ENCODE measurements around the gene ATG4B. TPM values are rescaled to one million over a fixed set of nuclear protein-coding genes. Genes with fewer than 3 reads are reported as not detected.

Gene ATG4B
- total and polyA plus RNA-seq, 2 of the 8 experiments (the other 6 are each of a cell fraction or from before 2014, with no cell fraction given): 103 to 155 TPM

DNA sequence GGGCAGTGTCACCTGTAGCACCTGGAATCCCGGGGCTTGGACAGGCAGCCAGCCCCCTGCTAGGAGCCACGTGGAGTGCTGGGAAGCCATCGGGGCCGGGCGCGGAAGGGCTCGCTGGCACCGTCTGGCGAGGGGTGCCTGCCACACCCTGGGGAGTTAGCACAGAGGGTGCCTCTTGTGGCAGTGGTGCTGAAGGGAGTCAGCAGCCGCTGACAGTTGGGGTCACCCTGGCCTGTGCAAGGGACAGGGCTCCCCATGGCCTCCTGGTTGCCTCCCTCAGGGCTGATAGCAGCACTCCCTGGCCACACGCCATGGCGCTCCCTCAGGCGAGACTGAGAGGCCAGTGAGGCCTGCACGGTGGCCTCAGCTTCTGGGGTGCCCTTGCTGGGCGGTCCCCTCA, 83.1 kb downstream of the ATG4B start:
- Histone ChIP-seq H3K9ac (replicated peaks in 1 of 4; ENCODE audit: extremely low read depth in 1 of 4, low read depth in 3 of 4, low read length in 3 of 4) (no peak overlapping the region), H2AFZ (ENCODE audit: low read length) (no peak overlapping the region), H2BK5ac (ENCODE audit: low read depth, low read length) (no peak overlapping the region), H4K5ac (ENCODE audit: insufficient read length, low read depth, low read length) (no peak overlapping the region), H2BK15ac (ENCODE audit: low read length) (no peak overlapping the region), H3K4me1 (replicated peaks in 1 of 4; ENCODE audit: control insufficient read depth in 3 of 4, insufficient read depth in 4 of 4, low read length in 3 of 4) (no peaks in the 10 kb centered on the region), H3K23ac (ENCODE audit: insufficient read length) (no peak overlapping the region), H2BK12ac (ENCODE audit: low read depth, low read length) (no peak overlapping the region), H3K4me2 (ENCODE audit: insufficient read depth in 1 of 2, low read depth in 2 of 2, low read length in 2 of 2) (no peak overlapping the region), H4K20me1 (replicated peaks in 1 of 2; ENCODE audit: control insufficient read depth in 1 of 2, insufficient read depth in 2 of 2, low read length in 2 of 2) (peaks cover 2 to 6% of the 10 kb centered on the region in 2 experiments), H4K8ac (ENCODE audit: extremely low read depth, insufficient read depth, low read length) (peak overlapping the region; percentile 35; the same call in 1 of the 2 replicates), H3K23me2 (ENCODE audit: low read depth, low read length) (no peaks in the 10 kb centered on the region), H3K14ac (ENCODE audit: insufficient read length) (no peak overlapping the region), H3K9me3 (ENCODE audit: insufficient read depth in 2 of 2, low read depth in 1 of 2, low read length in 1 of 2) (peaks cover 12 to 16% of the 10 kb centered on the region in 2 experiments), H3K18ac (ENCODE audit: extremely low read depth, low read length) (no peak overlapping the region), H2BK120ac (replicated peaks; ENCODE audit: low read depth, low read length) (no peak overlapping the region), H3K79me2 (ENCODE audit: control insufficient read depth in 1 of 2, insufficient read depth in 2 of 2, low read length in 2 of 2) (no peaks in the 10 kb centered on the region), H3K36me3 (ENCODE audit: control insufficient read depth in 2 of 4, insufficient read depth in 4 of 4, low read length in 3 of 4) (peaks cover 6 to 47% (median 36%) of the 10 kb centered on the region in 4 experiments; a peak in 7 of 8 replicates), H2BK20ac (ENCODE audit: low read length) (no peak overlapping the region), H3K4me3 (ENCODE audit: extremely low read depth in 1 of 4, insufficient read depth in 2 of 4, low read depth in 3 of 4, low read length in 4 of 4) (no peak overlapping the region), H3K27ac (ENCODE audit: low read depth, low read length) (no peak overlapping the region), H2AK5ac (ENCODE audit: low read depth, low read length) (no peak overlapping the region), H3K4ac (replicated peaks; ENCODE audit: insufficient read length, low read depth, low read length) (no peak overlapping the region), H3K56ac (replicated peaks; ENCODE audit: insufficient read length, low read depth, low read length) (no peak overlapping the region), H3K79me1 (ENCODE audit: low read depth, low read length) (no peaks in the 10 kb centered on the region; the same call in 1 of the 2 replicates), H4K91ac (replicated peaks; ENCODE audit: insufficient read length, low read length) (no peak overlapping the region), H3K27me3 (replicated peaks in 1 of 4; ENCODE audit: control insufficient read depth in 3 of 4, extremely low read depth in 1 of 4, insufficient read depth in 3 of 4, low read length in 3 of 4) (no peaks in the 10 kb centered on the region; a peak in 1 of 7 replicates)
- no peak for DNase-seq (ENCODE audit: low read depth in 1 of 2, low spot score in 2 of 2)
- WGBS, 2 experiments (ENCODE audit: extremely low coverage in 1 of 2, insufficient coverage in 1 of 2, insufficient read length in 1 of 2, insufficient replicate concordance in 2 of 2, low coverage in 1 of 2, low lambda C conversion rate in 2 of 2, missing lambda C conversion rate in 1 of 2): 94% methylated on average over 15 of the region's 15 CpGs; no CpG with 5 or more reads in 1 of the 2 experiments
- ChIA-PET CTCF (ENCODE audit: partially characterized antibody) (interaction anchor here (1.2 kb wide), 1 partner anchor 29 kb away, joined by 4 read pairs; no protein-coding TSS in a partner anchor), POLR2A (ENCODE audit: partially characterized antibody) (interaction anchor here (0.9 to 1.5 kb wide), 3 partner anchors 13 to 47 kb away, joined by 3 to 6 read pairs (median 3); partner anchors contain the start of gene ING5)
- no peak for FAIRE-seq
- TF ChIP-seq KDM5A (IDR thresholded peaks at IDR 0.05; ENCODE audit: low read length) (no peak), SRF (IDR thresholded peaks at IDR 0.05; ENCODE audit: low read depth, low read length) (no peak), JUN (IDR thresholded peaks at IDR 0.05; ENCODE audit: low read depth, low read length) (no peak), POLR2AphosphoS5 (IDR thresholded peaks at IDR 0.05; ENCODE audit: low read depth, low read length) (no peak), CREB1 (IDR thresholded peaks at IDR 0.05) (no peak), KDM4A (IDR thresholded peaks at IDR 0.05; ENCODE audit: low read depth, low read length, severe bottlenecking) (no peak), POLR2A (IDR thresholded peaks at IDR 0.05; ENCODE audit: control extremely low read depth in 1 of 2, low read depth in 2 of 2, low read length in 2 of 2) (no peak), TEAD4 (IDR thresholded peaks at IDR 0.05; ENCODE audit: low read depth, low read length) (no peak), CHD2 (IDR thresholded peaks at IDR 0.05; ENCODE audit: low read length) (no peak), GABPA (IDR thresholded peaks at IDR 0.05; ENCODE audit: borderline replicate concordance, insufficient read depth, low read length) (no peak), CBX8 (IDR thresholded peaks at IDR 0.05; ENCODE audit: borderline replicate concordance, low read depth, low read length) (no peak), YY1 (IDR thresholded peaks at IDR 0.05; ENCODE audit: low read depth, low read length) (no peak), SIRT6 (IDR thresholded peaks at IDR 0.05; ENCODE audit: low read length) (no peak), TCF12 (IDR thresholded peaks at IDR 0.05; ENCODE audit: low read depth, low read length) (no peak)
- TF ChIP-seq, protein P1, sequence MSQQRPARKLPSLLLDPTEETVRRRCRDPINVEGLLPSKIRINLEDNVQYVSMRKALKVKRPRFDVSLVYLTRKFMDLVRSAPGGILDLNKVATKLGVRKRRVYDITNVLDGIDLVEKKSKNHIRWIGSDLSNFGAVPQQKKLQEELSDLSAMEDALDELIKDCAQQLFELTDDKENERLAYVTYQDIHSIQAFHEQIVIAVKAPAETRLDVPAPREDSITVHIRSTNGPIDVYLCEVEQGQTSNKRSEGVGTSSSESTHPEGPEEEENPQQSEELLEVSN (IDR thresholded peaks at IDR 0.05): no peak

Data from H1 (cell line).